WTC11 (cell line): ENCODE data around the gene ZMYM1. TPM values are rescaled to one million over a fixed set of nuclear protein-coding genes. Genes with fewer than 3 reads are reported as not detected.

Experiments used
- ATAC-seq: fragments of 200-7000 bp; cut with Tn5 transposase; 2 replicates; pipeline ENCODE4 v1.10.0; 2021; ENCODE audit warnings: mild to moderate bottlenecking, moderate library complexity
- CTCF ChIA-PET: fragments of 300-600 bp; sonication (Branson Sonifier 250); formaldehyde crosslinking; loops from one replicate; lab custom pipeline; 2021; ENCODE audit warnings: antibody characterized with exemption; lab: Charles Lee
- POLR2A ChIA-PET: fragments of 350-600 bp; sonication (Branson Sonifier 250); formaldehyde crosslinking; loops from one replicate; lab custom pipeline; 2021; ENCODE audit warnings: antibody characterized with exemption; lab: Charles Lee
- DNase-seq: peaks from one replicate; pipeline ENCODE4 v3.0.0; 2021; ENCODE audit warnings: low spot score
- H3K27ac Mint-ChIP-seq: 2 replicates; pipeline ENCODE4 v1.8.0; 2021; ENCODE audit warnings: mixed read lengths
- H3K27me3 Mint-ChIP-seq: 2 replicates; pipeline ENCODE4 v1.8.0; 2021; ENCODE audit warnings: low read depth, mild to moderate bottlenecking, moderate library complexity, mixed read lengths
- H3K36me3 Mint-ChIP-seq: 2 replicates; pipeline ENCODE4 v1.8.0; 2021; ENCODE audit warnings: mixed read lengths
- H3K4me1 Mint-ChIP-seq: 2 replicates; pipeline ENCODE4 v1.8.0; 2022; ENCODE audit warnings: mixed read lengths
- H3K4me3 Mint-ChIP-seq: 2 replicates; pipeline ENCODE4 v1.8.0; 2021; ENCODE audit warnings: mild to moderate bottlenecking, moderate library complexity, mixed read lengths
- H3K9me3 Mint-ChIP-seq: 2 replicates; pipeline ENCODE4 v1.8.0; 2021; ENCODE audit warnings: mixed read lengths
- ARID4B ChIP-seq: sonication (generic); formaldehyde crosslinking; IDR thresholded peaks from 2 replicates; pipeline ENCODE4 v1.8.0; 2023; ENCODE audit warnings: missing genetic modification reagents, mild to moderate bottlenecking, borderline replicate concordance
- ATF3 ChIP-seq: sonication (generic); formaldehyde crosslinking; conservative IDR thresholded peaks from 2 replicates; pipeline ENCODE4 v1.8.1; 2022; ENCODE audit warnings: mild to moderate bottlenecking, missing genetic modification reagents
- ATF6 ChIP-seq: sonication (generic); formaldehyde crosslinking; IDR thresholded peaks from 2 replicates; pipeline ENCODE4 v1.8.1; 2023; ENCODE audit warnings: mild to moderate bottlenecking, missing genetic modification reagents
- HMGXB4 ChIP-seq: sonication (generic); formaldehyde crosslinking; IDR thresholded peaks from 2 replicates; pipeline ENCODE4 v1.8.1; 2023; ENCODE audit warnings: mild to moderate bottlenecking, moderate library complexity, missing genetic modification reagents
- IRF1 ChIP-seq: sonication (generic); formaldehyde crosslinking; IDR thresholded peaks from 2 replicates; pipeline ENCODE4 v1.8.0; 2023; ENCODE audit warnings: missing genetic modification reagents
- JUN ChIP-seq: sonication (generic); formaldehyde crosslinking; IDR thresholded peaks from 2 replicates; pipeline ENCODE4 v1.8.0; 2023; ENCODE audit warnings: mild to moderate bottlenecking, missing genetic modification reagents
- NFATC4 ChIP-seq: fragments of 250-450 bp; sonication (Bioruptor Pico); IDR thresholded peaks from 2 replicates; pipeline ENCODE4 v1.9.0; 2021; ENCODE audit warnings: mild to moderate bottlenecking
- NFYB ChIP-seq: sonication (generic); formaldehyde crosslinking; conservative IDR thresholded peaks from 2 replicates; pipeline ENCODE4 v1.8.0; 2022; ENCODE audit warnings: low read depth, missing genetic modification reagents
- OVOL2 ChIP-seq: fragments of 250-450 bp; sonication (Bioruptor Pico); IDR thresholded peaks from 2 replicates; pipeline ENCODE4 v1.9.0; 2021; ENCODE audit warnings: mild to moderate bottlenecking, borderline replicate concordance
- PRRX2 ChIP-seq: fragments of 250-450 bp; sonication (Bioruptor Pico); IDR thresholded peaks from 2 replicates; pipeline ENCODE4 v1.8.0; 2021; ENCODE audit warnings: mild to moderate bottlenecking
- RELA ChIP-seq: sonication (generic); formaldehyde crosslinking; IDR thresholded peaks from 2 replicates; pipeline ENCODE4 v1.8.1; 2022; ENCODE audit warnings: missing genetic modification reagents, mild to moderate bottlenecking, borderline replicate concordance
- SOX15 ChIP-seq: fragments of 250-450 bp; sonication (Bioruptor Pico); IDR thresholded peaks from 2 replicates; pipeline ENCODE4 v1.9.0; 2021; ENCODE audit warnings: mild to moderate bottlenecking
- TCF7 ChIP-seq: sonication (generic); formaldehyde crosslinking; IDR thresholded peaks from 2 replicates; pipeline ENCODE4 v1.8.0; 2022; ENCODE audit warnings: mild to moderate bottlenecking, low read depth, missing genetic modification reagents, moderate library complexity
- TP53 ChIP-seq: sonication (generic); formaldehyde crosslinking; IDR thresholded peaks from 2 replicates; pipeline ENCODE4 v1.8.1; 2023; ENCODE audit warnings: mild to moderate bottlenecking, missing genetic modification reagents
- ZBTB21 ChIP-seq: sonication (generic); formaldehyde crosslinking; IDR thresholded peaks from 2 replicates; pipeline ENCODE4 v1.8.1; 2023; ENCODE audit warnings: mild to moderate bottlenecking, missing genetic modification reagents, borderline replicate concordance
- ZBTB43 ChIP-seq: sonication (generic); formaldehyde crosslinking; IDR thresholded peaks from 2 replicates; pipeline ENCODE4 v1.8.1; 2023; ENCODE audit warnings: mild to moderate bottlenecking, missing genetic modification reagents
- ZNF281 ChIP-seq: sonication (generic); formaldehyde crosslinking; IDR thresholded peaks from 2 replicates; pipeline ENCODE4 v1.8.0; 2023; ENCODE audit warnings: mild to moderate bottlenecking, missing genetic modification reagents
- ZNF396 ChIP-seq: fragments of 250-450 bp; sonication (Bioruptor Pico); IDR thresholded peaks from 2 replicates; pipeline ENCODE4 v1.8.0; 2021; ENCODE audit warnings: mild to moderate bottlenecking, moderate library complexity, borderline replicate concordance
- ZNF671 ChIP-seq: fragments of 250-450 bp; sonication (Bioruptor Pico); IDR thresholded peaks from 2 replicates; pipeline ENCODE4 v1.8.0; 2021; ENCODE audit warnings: mild to moderate bottlenecking
- total RNA-seq: library from RNA; stranded (reverse); gene quantifications from 3 replicates; pipeline ENCODE4 v1.2.3, GENCODE V29; 2021

Gene ZMYM1
- total RNA-seq, 1 experiment from 2014 or later, result 38.5 TPM

GRCh38 chr1:35046730-35047129 is 32.5 kb upstream of the ZMYM1 start:
- no peaks in the 10 kb centered on the region for H3K36me3 Mint-ChIP-seq
- POLR2A ChIA-PET, result no interaction called here
- peaks cover 13% of the 10 kb centered on the region; the same call in 1 of the 2 replicates for H3K27me3 Mint-ChIP-seq
- TF ChIP-seq NFYB (CRISPR knock-in tag) (no peak), TCF7 (no peak), TP53 (CRISPR knock-in tag) (no peak), JUN (CRISPR knock-in tag) (no peak), RELA (no peak), ZBTB21 (no peak), ATF6 (CRISPR knock-in tag) (no peak), NFATC4 (CRISPR knock-in tag) (no peak)
- H3K4me3 Mint-ChIP-seq, result no peak overlapping the region
- DNase-seq (no peak), ATAC-seq (no peak)
- no peak overlapping the region for H3K27ac Mint-ChIP-seq
- 0 out of 2 replicates have a peak, but pooled peaks cover 2% of the 10 kb centered on the region for H3K4me1 Mint-ChIP-seq
- CTCF ChIA-PET, result no interaction called here
- no peaks in the 10 kb centered on the region for H3K9me3 Mint-ChIP-seq

GRCh38 chr1:35047188-35047858 is 31.9 kb upstream of the ZMYM1 start:
- H3K4me1 Mint-ChIP-seq, result 0 out of 2 replicates have a peak, but pooled peaks cover 2% of the 10 kb centered on the region
- CTCF ChIA-PET, result no interaction called here
- H3K27me3 Mint-ChIP-seq, result peaks cover 17% of the 10 kb centered on the region
- no peak overlapping the region for H3K4me3 Mint-ChIP-seq
- POLR2A ChIA-PET, result no interaction called here
- no peaks in the 10 kb centered on the region for H3K9me3 Mint-ChIP-seq
- no peak overlapping the region for H3K27ac Mint-ChIP-seq
- ATAC-seq (no peak), DNase-seq (no peak)
- no peaks in the 10 kb centered on the region for H3K36me3 Mint-ChIP-seq
- no peak for TF ChIP-seq PRRX2 (CRISPR knock-in tag)
- no peak for TF ChIP-seq SOX15 (CRISPR knock-in tag)
- no peak for TF ChIP-seq OVOL2 (CRISPR knock-in tag)
- TF ChIP-seq ZNF281 (CRISPR knock-in tag), result no peak
- TF ChIP-seq ARID4B (CRISPR knock-in tag), result no peak
- no peak for TF ChIP-seq ZBTB43
- no peak for TF ChIP-seq ZNF396
- no peak for TF ChIP-seq IRF1 (CRISPR knock-in tag)
- no peak for TF ChIP-seq HMGXB4 (CRISPR knock-in tag)
- TF ChIP-seq ZNF671 (CRISPR knock-in tag), result no peak
- TF ChIP-seq ATF3 (CRISPR knock-in tag), result no peak
